Measurements from ENCODE around the gene PTPRC. TPM values are rescaled to one million over a fixed set of nuclear protein-coding genes. Genes with fewer than 3 reads are reported as not detected.
A peak's percentile ranks its signal among the peaks of the same experiment; 100 is the strongest.

PTPRC gene
- total and polyA plus RNA-seq, 5 donors from 2014 or later: 946 to 1,099 (median 1,070) TPM

GRCh38 chr1:198778049-198778448 lies 139.2 kb downstream of the PTPRC start:
- peaks cover 11% of the 10 kb centered on the region for H3K27me3 Mint-ChIP-seq
- peaks cover 0 to 2% (median 0%) of the 10 kb centered on the region in 7 donors for H3K9me3 Mint-ChIP-seq
- H3K36me3 Mint-ChIP-seq: peaks cover 5% of the 10 kb centered on the region
- ATAC-seq (ENCODE audit: low read depth in 2 of 2) (no peak), DNase-seq (no peak)
- Histone ChIP-seq H3K36me3 (ENCODE audit: control insufficient read depth, insufficient read depth, low read length) (no peaks in the 10 kb centered on the region), H3K27ac (ENCODE audit: insufficient read depth, low read length, poor library complexity, severe bottlenecking) (no peak overlapping the region), H3K9me3 (ENCODE audit: control insufficient read depth in 2 of 2, low read length in 2 of 2) (no peaks in the 10 kb centered on the region), H3K4me3 (ENCODE audit: low read depth, low read length) (no peak overlapping the region), H3K4me1 (ENCODE audit: control insufficient read depth, insufficient read depth, low read length, poor library complexity, severe bottlenecking) (no peaks in the 10 kb centered on the region), H3K27me3 (ENCODE audit: control insufficient read depth, insufficient read depth, low read length) (no peaks in the 10 kb centered on the region)
- peaks cover 0 to 5% (median 3%) of the 10 kb centered on the region in 4 donors for H3K4me1 Mint-ChIP-seq
- no peak overlapping the region for H3K27ac Mint-ChIP-seq
- no peak overlapping the region for H3K4me3 Mint-ChIP-seq

GRCh38 chr1:198780376-198780775 lies 141.5 kb downstream of the PTPRC start:
- Histone ChIP-seq H3K4me3 (ENCODE audit: low read depth, low read length) (no peak overlapping the region), H3K27ac (ENCODE audit: insufficient read depth, low read length, poor library complexity, severe bottlenecking) (no peak overlapping the region), H3K27me3 (ENCODE audit: control insufficient read depth, insufficient read depth, low read length) (no peaks in the 10 kb centered on the region), H3K4me1 (ENCODE audit: control insufficient read depth, insufficient read depth, low read length, poor library complexity, severe bottlenecking) (no peaks in the 10 kb centered on the region), H3K9me3 (ENCODE audit: control insufficient read depth in 2 of 2, low read length in 2 of 2) (no peaks in the 10 kb centered on the region), H3K36me3 (ENCODE audit: control insufficient read depth, insufficient read depth, low read length) (no peaks in the 10 kb centered on the region)
- no peak overlapping the region for H3K27ac Mint-ChIP-seq
- DNase-seq: no peak
- no peak overlapping the region for H3K4me3 Mint-ChIP-seq
- peaks cover 2% of the 10 kb centered on the region for H3K36me3 Mint-ChIP-seq
- no peaks in the 10 kb centered on the region for H3K27me3 Mint-ChIP-seq
- peaks cover 0 to 4% (median under 1%) of the 10 kb centered on the region in 4 donors for H3K4me1 Mint-ChIP-seq
- no peak for ATAC-seq (ENCODE audit: low read depth in 2 of 2)
- peaks cover 0 to 2% (median 0%) of the 10 kb centered on the region in 7 donors for H3K9me3 Mint-ChIP-seq

GRCh38 chr1:198788561-198789064 lies 149.8 kb downstream of the PTPRC start:
- Mint-ChIP-seq H3K9me3 (peaks cover 0 to 4% (median 2%) of the 10 kb centered on the region in 7 donors), H3K36me3 (no peaks in the 10 kb centered on the region), H3K4me1 (peaks cover 0 to 3% (median 0%) of the 10 kb centered on the region in 4 donors), H3K4me3 (no peak overlapping the region), H3K27me3 (no peaks in the 10 kb centered on the region), H3K27ac (no peak overlapping the region)
- H3K4me1 ChIP-seq (ENCODE audit: control insufficient read depth, insufficient read depth, low read length, poor library complexity, severe bottlenecking): no peaks in the 10 kb centered on the region
- ATAC-seq (ENCODE audit: low read depth in 2 of 2): peak; percentile 18 to 61
- no peak overlapping the region for H3K27ac ChIP-seq (ENCODE audit: insufficient read depth, low read length, poor library complexity, severe bottlenecking)
- H3K9me3 ChIP-seq (ENCODE audit: control insufficient read depth in 2 of 2, low read length in 2 of 2): no peaks in the 10 kb centered on the region
- H3K36me3 ChIP-seq (ENCODE audit: control insufficient read depth, insufficient read depth, low read length): no peaks in the 10 kb centered on the region
- peak in 1 of 3 donors; percentile 13 for DNase-seq
- no peak overlapping the region for H3K4me3 ChIP-seq (ENCODE audit: low read depth, low read length)
- peaks cover 2% of the 10 kb centered on the region for H3K27me3 ChIP-seq (ENCODE audit: control insufficient read depth, insufficient read depth, low read length)

- no peaks in the 10 kb centered on the region for H3K36me3 ChIP-seq (ENCODE audit: control insufficient read depth, insufficient read depth, low read length)
- Mint-ChIP-seq H3K9me3 (peaks cover 3 to 27% (median 11%) of the 10 kb centered on the region in 7 donors), H3K27ac (no peak overlapping the region), H3K4me3 (no peak overlapping the region), H3K27me3 (peaks cover 10% of the 10 kb centered on the region), H3K4me1 (peaks cover 0 to 3% (median 0%) of the 10 kb centered on the region in 4 donors), H3K36me3 (peaks cover 8% of the 10 kb centered on the region)
- peaks cover 2% of the 10 kb centered on the region for H3K27me3 ChIP-seq (ENCODE audit: control insufficient read depth, insufficient read depth, low read length)
- H3K27ac ChIP-seq (ENCODE audit: insufficient read depth, low read length, poor library complexity, severe bottlenecking): no peak overlapping the region
- DNase-seq: no peak
- peaks cover 2 to 22% of the 10 kb centered on the region in 2 experiments for H3K9me3 ChIP-seq (ENCODE audit: control insufficient read depth in 2 of 2, low read length in 2 of 2)
- H3K4me3 ChIP-seq (ENCODE audit: low read depth, low read length): no peak overlapping the region
- ATAC-seq (ENCODE audit: low read depth in 2 of 2): no peak
- no peaks in the 10 kb centered on the region for H3K4me1 ChIP-seq (ENCODE audit: control insufficient read depth, insufficient read depth, low read length, poor library complexity, severe bottlenecking)
Observed at GRCh38 chr1:198793714-198794113, 154.9 kb downstream of the PTPRC start.

GRCh38 chr1:198794498-198794897 lies 155.7 kb downstream of the PTPRC start:
- no peak for DNase-seq
- Histone ChIP-seq H3K4me1 (ENCODE audit: control insufficient read depth, insufficient read depth, low read length, poor library complexity, severe bottlenecking) (no peaks in the 10 kb centered on the region), H3K27me3 (ENCODE audit: control insufficient read depth, insufficient read depth, low read length) (peaks cover 2% of the 10 kb centered on the region), H3K36me3 (ENCODE audit: control insufficient read depth, insufficient read depth, low read length) (no peaks in the 10 kb centered on the region), H3K9me3 (ENCODE audit: control insufficient read depth in 2 of 2, low read length in 2 of 2) (peaks cover 2 to 22% of the 10 kb centered on the region in 2 experiments), H3K27ac (ENCODE audit: insufficient read depth, low read length, poor library complexity, severe bottlenecking) (no peak overlapping the region), H3K4me3 (ENCODE audit: low read depth, low read length) (no peak overlapping the region)
- Mint-ChIP-seq H3K4me3 (no peak overlapping the region), H3K27ac (no peak overlapping the region), H3K4me1 (peaks cover 0 to 6% (median 0%) of the 10 kb centered on the region in 4 donors), H3K9me3 (peaks cover 3 to 27% (median 11%) of the 10 kb centered on the region in 7 donors), H3K27me3 (peaks cover 10% of the 10 kb centered on the region), H3K36me3 (peaks cover 8% of the 10 kb centered on the region)
- ATAC-seq (ENCODE audit: low read depth in 2 of 2): no peak

- ATAC-seq (ENCODE audit: low read depth in 2 of 2) (no peak), DNase-seq (no peak)
- peaks cover 10% of the 10 kb centered on the region for H3K27me3 Mint-ChIP-seq
- no peaks in the 10 kb centered on the region for H3K36me3 ChIP-seq (ENCODE audit: control insufficient read depth, insufficient read depth, low read length)
- peaks cover 2 to 27% (median 8%) of the 10 kb centered on the region in 7 donors for H3K9me3 Mint-ChIP-seq
- peaks cover 2 to 22% of the 10 kb centered on the region in 2 experiments for H3K9me3 ChIP-seq (ENCODE audit: control insufficient read depth in 2 of 2, low read length in 2 of 2)
- H3K36me3 Mint-ChIP-seq: peaks cover 8% of the 10 kb centered on the region
- H3K4me1 ChIP-seq (ENCODE audit: control insufficient read depth, insufficient read depth, low read length, poor library complexity, severe bottlenecking): no peaks in the 10 kb centered on the region
- no peak overlapping the region for H3K27ac Mint-ChIP-seq
- no peak overlapping the region for H3K4me3 ChIP-seq (ENCODE audit: low read depth, low read length)
- peaks cover 0 to 6% (median 0%) of the 10 kb centered on the region in 4 donors for H3K4me1 Mint-ChIP-seq
- no peak overlapping the region for H3K27ac ChIP-seq (ENCODE audit: insufficient read depth, low read length, poor library complexity, severe bottlenecking)
- H3K27me3 ChIP-seq (ENCODE audit: control insufficient read depth, insufficient read depth, low read length): no peaks in the 10 kb centered on the region
- H3K4me3 Mint-ChIP-seq: no peak overlapping the region
Observed at GRCh38 chr1:198797656-198798055, 158.8 kb downstream of the PTPRC start.

GRCh38 chr1:198798923-198799386 lies 160.1 kb downstream of the PTPRC start:
- Mint-ChIP-seq H3K4me3 (no peak overlapping the region), H3K4me1 (peaks cover 0 to 6% (median 0%) of the 10 kb centered on the region in 4 donors)

More at GRCh38 chr1:198798923-198799386, 160.1 kb downstream of the PTPRC start:
- H3K27me3 Mint-ChIP-seq: peaks cover 14% of the 10 kb centered on the region
- H3K27ac Mint-ChIP-seq: no peak overlapping the region
- H3K4me3 ChIP-seq (ENCODE audit: low read depth, low read length): no peak overlapping the region
- peaks cover 2 to 22% of the 10 kb centered on the region in 2 experiments for H3K9me3 ChIP-seq (ENCODE audit: control insufficient read depth in 2 of 2, low read length in 2 of 2)
- DNase-seq: no peak
- no peaks in the 10 kb centered on the region for H3K27me3 ChIP-seq (ENCODE audit: control insufficient read depth, insufficient read depth, low read length)
- peaks cover 8% of the 10 kb centered on the region for H3K36me3 Mint-ChIP-seq
- no peak overlapping the region for H3K27ac ChIP-seq (ENCODE audit: insufficient read depth, low read length, poor library complexity, severe bottlenecking)
- no peaks in the 10 kb centered on the region for H3K36me3 ChIP-seq (ENCODE audit: control insufficient read depth, insufficient read depth, low read length)
- ATAC-seq (ENCODE audit: low read depth in 2 of 2): no peak
- peaks cover 2 to 27% (median 8%) of the 10 kb centered on the region in 7 donors for H3K9me3 Mint-ChIP-seq
- H3K4me1 ChIP-seq (ENCODE audit: control insufficient read depth, insufficient read depth, low read length, poor library complexity, severe bottlenecking): no peaks in the 10 kb centered on the region

All from CD4-positive, CD25-positive, alpha-beta regulatory T cell (primary cell).